Calu3 (cell line): ENCODE data around the gene ZNF283. TPM values are rescaled to one million over a fixed set of nuclear protein-coding genes. Genes with fewer than 3 reads are reported as not detected.
"Not testable (repeated sequence)": the region's sequence is repeated elsewhere in the genome, so short reads cannot be mapped to it uniquely, and the experiment has no call there.

Experiments used
- BruUV-seq: library from RNA; stranded (reverse); fragments of 400-500 nt; replicated peaks from 2 replicates; lab custom pipeline; 2021; lab: Mats Ljungman, UMichigan
- CTCF ChIA-PET: fragments of 300-600 bp; sonication (Branson Sonifier 250); formaldehyde crosslinking; loops from one replicate; lab custom pipeline; 2022; ENCODE audit warnings: antibody characterized with exemption; lab: Charles Lee
- DNase-seq: peaks from one replicate; pipeline ENCODE4 v3.0.0; 2022
- H3K27ac Mint-ChIP-seq: one replicate; pipeline ENCODE4 v1.8.0; 2022; ENCODE audit warnings: mixed read lengths; ENCODE audit not compliant: unreplicated experiment
- H3K27me3 Mint-ChIP-seq: one replicate; pipeline ENCODE4 v1.8.0; 2022; ENCODE audit warnings: mixed read lengths; ENCODE audit not compliant: unreplicated experiment
- H3K36me3 Mint-ChIP-seq: one replicate; pipeline ENCODE4 v1.8.0; 2022; ENCODE audit warnings: mild to moderate bottlenecking, moderate library complexity, mixed read lengths; ENCODE audit not compliant: insufficient read depth, unreplicated experiment
- H3K4me1 Mint-ChIP-seq: one replicate; pipeline ENCODE4 v1.8.0; 2022; ENCODE audit warnings: mild to moderate bottlenecking, low read depth, mixed read lengths; ENCODE audit not compliant: unreplicated experiment
- H3K4me3 Mint-ChIP-seq: one replicate; pipeline ENCODE4 v1.8.0; 2022; ENCODE audit warnings: mild to moderate bottlenecking, low read depth, moderate library complexity, mixed read lengths; ENCODE audit not compliant: unreplicated experiment
- H3K9me3 Mint-ChIP-seq: one replicate; pipeline ENCODE4 v1.8.0; 2022; ENCODE audit warnings: low read depth, mixed read lengths; ENCODE audit not compliant: unreplicated experiment
- CTCF ChIP-seq: fragments of 200-600 bp; IDR thresholded peaks from one replicate; pipeline ENCODE4 v1.8.0; 2022; ENCODE audit warnings: antibody characterized with exemption; ENCODE audit not compliant: unreplicated experiment
- intact Hi-C: fragments of 100-400 bp; cut with micrococcal nuclease; formaldehyde crosslinking; loops from one replicate; pipeline ENCODE4 v1.10.0; 2022; ENCODE audit not compliant: unreplicated experiment
- total RNA-seq: library from RNA; stranded (reverse); gene quantifications from 2 replicates; pipeline ENCODE4 v1.2.3, GENCODE V29; 2022

Gene ZNF283
- total RNA-seq, 1 experiment from 2014 or later: 12.9 TPM

GRCh38 chr19:43814663-43815352 is 12.3 kb upstream of the ZNF283 start:
- peaks cover 1% of the 10 kb centered on the region for H3K4me1 Mint-ChIP-seq
- H3K27me3 Mint-ChIP-seq: no peaks in the 10 kb centered on the region
- H3K36me3 Mint-ChIP-seq: peaks cover 1% of the 10 kb centered on the region
- peaks cover 16% of the 10 kb centered on the region for H3K9me3 Mint-ChIP-seq
- no peak overlapping the region for H3K27ac Mint-ChIP-seq
- intact Hi-C loops: no loop called here
- no TSS peak for BruUV-seq
- no peak overlapping the region for H3K4me3 Mint-ChIP-seq
- TF ChIP-seq CTCF: no peak
- CTCF ChIA-PET: interaction anchor here (0.6 kb wide), 2 partner anchors 14 to 834 kb away, joined by 3 to 7 read pairs; no protein-coding TSS in a partner anchor
- no peak for DNase-seq

- Mint-ChIP-seq H3K4me1 (peaks cover 13% of the 10 kb centered on the region), H3K36me3 (peaks cover 11% of the 10 kb centered on the region), H3K9me3 (peaks cover 16% of the 10 kb centered on the region)
- H3K27me3 Mint-ChIP-seq, H3K27ac Mint-ChIP-seq, DNase-seq, intact Hi-C loops, CTCF ChIA-PET, BruUV-seq, H3K4me3 Mint-ChIP-seq: not testable (repeated sequence)
Measured at GRCh38 chr19:43817454-43817853, 9.7 kb upstream of the ZNF283 start.

- intact Hi-C loops: no loop called here
- H3K27me3 Mint-ChIP-seq: no peaks in the 10 kb centered on the region
Measured at GRCh38 chr19:43818500-43818899, 8.6 kb upstream of the ZNF283 start.

GRCh38 chr19:43820098-43820883 is 6.8 kb upstream of the ZNF283 start:
- Mint-ChIP-seq H3K4me3 (peak overlapping the region; percentile 86), H3K36me3 (peaks cover 11% of the 10 kb centered on the region), H3K27ac (peak overlapping the region; percentile 27), H3K27me3 (no peaks in the 10 kb centered on the region), H3K4me1 (peaks cover 13% of the 10 kb centered on the region), H3K9me3 (peaks cover 17% of the 10 kb centered on the region)
- CTCF ChIA-PET: interaction anchor here (0.7 kb wide), 1 partner anchor 151 kb away, joined by 3 read pairs; no protein-coding TSS in a partner anchor
- DNase-seq: peak; percentile 73
- no peak for TF ChIP-seq CTCF
- BruUV-seq: TSS peak; percentile 65
- intact Hi-C loops: loop anchor here (10.0 kb wide), 1 partner anchor 115 kb away; the partner anchor contains the start of gene ZNF45

More at GRCh38 chr19:43818500-43818899, 8.6 kb upstream of the ZNF283 start:
- no peak for DNase-seq
- Mint-ChIP-seq H3K4me1 (peaks cover 13% of the 10 kb centered on the region), H3K36me3 (peaks cover 11% of the 10 kb centered on the region), H3K9me3 (peaks cover 13% of the 10 kb centered on the region), H3K27ac (no peak overlapping the region), H3K4me3 (no peak overlapping the region)
- no TSS peak for BruUV-seq
- TF ChIP-seq CTCF: no peak
- CTCF ChIA-PET: no interaction called here
